HG03520 (cell line): ENCODE results near the gene TEX52.
"Not testable (repeated sequence)": the region's sequence is repeated elsewhere in the genome, so short reads cannot be mapped to it uniquely, and the experiment has no call there.

Source experiments
- ATAC-seq: cut with Tn5 transposase; IDR thresholded peaks from one replicate; pipeline ENCODE4 v1.9.1; 2021; ENCODE audit warnings: mild to moderate bottlenecking, moderate library complexity; ENCODE audit not compliant: unreplicated experiment

The TEX52 gene

GRCh38 chr12:2868986-2869632 lies 12.3 kb upstream of the TEX52 start:
- not testable (repeated sequence) for ATAC-seq

GRCh38 chr12:2864198-2864597 lies 7.4 kb upstream of the TEX52 start:
- no peak for ATAC-seq

GRCh38 chr12:2863402-2863801 lies 6.6 kb upstream of the TEX52 start:
- not testable (repeated sequence) for ATAC-seq

- ATAC-seq = no peak
Measured at GRCh38 chr12:2862876-2863275, 6.0 kb upstream of the TEX52 start.

- no peak for ATAC-seq
Measured at GRCh38 chr12:2860170-2860569, 3.3 kb upstream of the TEX52 start.

- ATAC-seq = no peak
Measured at GRCh38 chr12:2858944-2859421, 2.1 kb upstream of the TEX52 start.

- no peak for ATAC-seq
Measured at GRCh38 chr12:2858334-2858733, 1.5 kb upstream of the TEX52 start.

GRCh38 chr12:2857576-2857975 lies 737 bp upstream of the TEX52 start:
- no peak for ATAC-seq

GRCh38 chr12:2856051-2856450 lies 788 bp downstream of the TEX52 start:
- ATAC-seq = no peak

- ATAC-seq = no peak
Measured at GRCh38 chr12:2855546-2855945, 1.3 kb downstream of the TEX52 start.

- no peak for ATAC-seq
Measured at GRCh38 chr12:2854669-2855453, 2.0 kb downstream of the TEX52 start.

GRCh38 chr12:2853626-2854025 lies 3.2 kb downstream of the TEX52 start:
- no peak for ATAC-seq

- no peak for ATAC-seq
Measured at GRCh38 chr12:2851931-2852330, 4.9 kb downstream of the TEX52 start.

GRCh38 chr12:2845280-2845679 lies 11.6 kb downstream of the TEX52 start:
- ATAC-seq = no peak

GRCh38 chr12:2844786-2845185 lies 12.1 kb downstream of the TEX52 start:
- no peak for ATAC-seq

- no peak for ATAC-seq
Measured at GRCh38 chr12:2842948-2843347, 13.9 kb downstream of the TEX52 start.

GRCh38 chr12:2841056-2841650 lies 15.7 kb downstream of the TEX52 start:
- no peak for ATAC-seq

- no peak for ATAC-seq
Measured at GRCh38 chr12:2836574-2836973, 20.3 kb downstream of the TEX52 start.

GRCh38 chr12:2835691-2836403 lies 21.0 kb downstream of the TEX52 start:
- ATAC-seq = no peak

GRCh38 chr12:2834581-2835491 lies 22.0 kb downstream of the TEX52 start, which contains the start of gene NRIP2:
Gene NRIP2 (minus strand): TSS chr12:2835035. CDS start chr12:2834983, 52 bp downstream.
- ATAC-seq = no peak
